B cell (primary cell): ENCODE data around the gene CCDC170.
"Not testable (repeated sequence)": the region's sequence is repeated elsewhere in the genome, so short reads cannot be mapped to it uniquely, and the experiment has no call there.

ENCODE experiments used
- EZH2 ChIP-seq: IDR thresholded peaks from 2 replicates; pipeline ENCODE4 v1.6.1; 2012; ENCODE audit warnings: borderline replicate concordance, low read depth, mild to moderate bottlenecking, moderate library complexity, low read length; ENCODE audit not compliant: insufficient read depth, poor library complexity, severe bottlenecking
- TF ChIP-seq, protein P1 (sequence below): fragments of 200-600 bp; IDR thresholded peaks from one replicate; pipeline ENCODE4 v1.8.0; 2022; ENCODE audit warnings: antibody characterized with exemption, mild to moderate bottlenecking

DNA sequence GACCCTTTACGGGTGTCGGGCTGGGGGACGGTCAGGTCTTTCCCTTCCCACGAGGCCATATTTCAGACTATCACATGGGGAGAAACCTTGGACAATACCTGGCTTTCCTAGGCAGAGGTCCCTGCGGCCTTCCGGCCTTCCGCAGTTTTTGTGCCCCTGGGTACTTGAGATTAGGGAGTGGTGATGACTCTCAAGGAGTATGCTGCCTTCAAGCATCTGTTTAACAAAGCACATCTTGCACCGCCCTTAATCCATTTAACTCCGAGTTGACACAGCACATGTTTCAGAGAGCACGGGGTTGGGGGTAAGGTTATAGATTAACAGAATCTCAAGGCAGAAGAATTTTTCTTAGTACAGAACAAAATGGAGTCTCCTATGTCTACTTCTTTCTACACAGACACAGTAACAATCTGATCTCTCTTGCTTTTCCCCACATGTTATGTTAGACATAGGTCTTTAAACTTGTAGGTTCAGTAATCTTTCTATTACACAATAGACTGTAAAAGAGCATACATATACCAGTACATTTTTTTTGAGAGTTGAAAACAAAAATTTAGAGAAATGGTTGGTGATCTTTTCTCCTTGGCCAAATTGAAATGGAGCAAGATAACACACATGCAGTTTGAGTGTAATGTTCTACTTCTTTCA lies 37.9 kb upstream of the CCDC170 start:
- TF ChIP-seq, protein P1, sequence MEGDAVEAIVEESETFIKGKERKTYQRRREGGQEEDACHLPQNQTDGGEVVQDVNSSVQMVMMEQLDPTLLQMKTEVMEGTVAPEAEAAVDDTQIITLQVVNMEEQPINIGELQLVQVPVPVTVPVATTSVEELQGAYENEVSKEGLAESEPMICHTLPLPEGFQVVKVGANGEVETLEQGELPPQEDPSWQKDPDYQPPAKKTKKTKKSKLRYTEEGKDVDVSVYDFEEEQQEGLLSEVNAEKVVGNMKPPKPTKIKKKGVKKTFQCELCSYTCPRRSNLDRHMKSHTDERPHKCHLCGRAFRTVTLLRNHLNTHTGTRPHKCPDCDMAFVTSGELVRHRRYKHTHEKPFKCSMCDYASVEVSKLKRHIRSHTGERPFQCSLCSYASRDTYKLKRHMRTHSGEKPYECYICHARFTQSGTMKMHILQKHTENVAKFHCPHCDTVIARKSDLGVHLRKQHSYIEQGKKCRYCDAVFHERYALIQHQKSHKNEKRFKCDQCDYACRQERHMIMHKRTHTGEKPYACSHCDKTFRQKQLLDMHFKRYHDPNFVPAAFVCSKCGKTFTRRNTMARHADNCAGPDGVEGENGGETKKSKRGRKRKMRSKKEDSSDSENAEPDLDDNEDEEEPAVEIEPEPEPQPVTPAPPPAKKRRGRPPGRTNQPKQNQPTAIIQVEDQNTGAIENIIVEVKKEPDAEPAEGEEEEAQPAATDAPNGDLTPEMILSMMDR, result not testable (repeated sequence)
- TF ChIP-seq EZH2, result not testable (repeated sequence)
